ENCODE results near the gene ZEB1. TPM values are rescaled to one million over a fixed set of nuclear protein-coding genes. Genes with fewer than 3 reads are reported as not detected.

The ZEB1 gene
- total RNA-seq (100 to 1,000 TPM in 1 of 5 donors, 10 to 100 TPM in 4; 39.9 to 125 (median 48.4) TPM), total RNA-seq (77.2 to 161 (median 110) reads per million in 29 experiments)
- 52.2 TPM for total RNA-seq (2013)

DNA sequence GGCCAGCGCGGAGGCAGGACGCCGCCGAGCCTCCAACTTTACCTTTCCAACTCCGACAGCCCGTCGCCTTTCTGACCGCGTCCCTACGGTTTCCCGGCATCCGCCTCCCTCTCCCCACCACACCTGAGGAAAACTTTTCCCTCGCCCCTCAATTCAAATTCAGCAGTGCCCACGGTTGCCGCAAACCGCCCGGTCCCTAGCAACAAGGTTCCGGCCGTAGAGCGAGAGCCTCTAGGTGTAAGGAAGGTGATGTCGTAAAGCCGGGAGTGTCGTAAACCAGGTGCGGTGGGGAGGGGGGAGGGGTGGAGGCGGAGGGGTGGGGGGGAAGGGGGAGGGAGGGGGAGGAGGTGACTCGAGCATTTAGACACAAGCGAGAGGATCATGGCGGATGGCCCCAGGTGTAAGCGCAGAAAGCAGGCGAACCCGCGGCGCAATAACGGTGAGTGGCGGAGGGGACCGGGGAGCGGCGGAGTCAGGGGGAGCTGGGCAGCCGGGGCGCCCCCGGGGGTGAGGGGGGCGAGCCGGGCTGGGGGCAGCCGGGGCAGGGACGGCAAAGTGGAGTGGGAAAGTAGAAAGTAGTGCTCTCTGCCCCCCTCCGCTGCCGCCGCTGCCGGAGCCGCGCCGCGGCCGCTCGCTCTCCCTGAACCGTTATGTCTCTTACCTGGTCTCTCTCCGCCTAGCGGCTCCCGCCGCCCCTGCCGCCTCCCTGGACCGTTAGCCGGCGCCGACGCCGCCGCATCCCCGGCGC, at the start of gene ZEB1:
Gene ZEB1, plus strand, starts transcription at position 363 of the 748 bp plus-strand sequence. Its CDS starts 19 bp downstream, at position 382.
- ChIA-PET CTCF (no interaction called here), POLR2A (no interaction called here)
- Mint-ChIP-seq H3K9me3 (no peaks in the 10 kb centered on the region), H3K27ac (peak within 1 kb of the TSS; percentile 98 to 99), H3K36me3 (no peaks in the 10 kb centered on the region), H3K27me3 (no peaks in the 10 kb centered on the region), H3K4me3 (peak within 1 kb of the TSS; percentile 91 to 100 (median 97)), H3K4me1 (peaks cover 36 to 58% (median 39%) of the 10 kb centered on the region in 3 donors)
- WGBS (ENCODE audit: insufficient coverage), result under 1% methylated on average over 53 of the region's 71 CpGs
- Histone ChIP-seq H3K4me1 (ENCODE audit: control insufficient read depth in 1 of 2, extremely low read depth in 1 of 2, insufficient read depth in 2 of 2, low read length in 2 of 2) (peaks cover 13 to 22% of the 10 kb centered on the region in 2 experiments), H3K36me3 (ENCODE audit: control insufficient read depth in 2 of 2, extremely low read depth in 1 of 2, insufficient read depth in 1 of 2, low read length in 1 of 2) (no peaks in the 10 kb centered on the region), H3K4me3 (ENCODE audit: control insufficient read depth in 1 of 2, extremely low read depth in 1 of 2, low read length in 1 of 2) (peak within 1 kb of the TSS; percentile 95 to 99), H3K27me3 (replicated peaks in 1 of 2; ENCODE audit: control insufficient read depth in 2 of 2, extremely low read depth in 1 of 2, insufficient read depth in 2 of 2, low read length in 1 of 2) (no peaks in the 10 kb centered on the region), H3K27ac (ENCODE audit: low read length) (peak within 1 kb of the TSS; percentile 95), H3K9me3 (no peaks in the 10 kb centered on the region)
- ATAC-seq (replicated peaks in 1 of 4), result peak; percentile 46 to 70 (median 66)
- peak; percentile 68 to 97 (median 91) for DNase-seq

DNA sequence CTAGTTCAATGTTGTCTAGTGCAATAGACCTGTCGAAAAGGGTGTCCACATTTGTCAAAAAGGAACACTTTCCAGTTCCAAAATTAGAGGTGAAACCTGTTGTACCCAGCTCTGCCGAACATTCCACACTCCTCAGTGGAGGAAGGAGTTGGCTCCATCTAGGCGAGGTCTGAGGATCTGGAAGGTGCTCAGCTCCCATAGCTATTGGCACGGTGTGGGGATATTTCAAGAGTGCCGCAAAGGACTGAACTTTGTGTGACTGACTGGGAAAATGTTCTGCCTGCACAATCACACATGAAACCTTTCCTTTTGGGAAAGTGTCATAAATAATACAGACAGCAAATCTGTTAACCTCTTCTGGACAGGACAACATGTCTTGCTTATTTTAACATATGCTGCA, 48.1 kb upstream of the ZEB1 start:
- Mint-ChIP-seq H3K4me1 (no peaks in the 10 kb centered on the region), H3K4me3 (no peak overlapping the region), H3K9me3 (peaks cover 5 to 12% (median 7%) of the 10 kb centered on the region in 3 donors), H3K27me3 (no peaks in the 10 kb centered on the region), H3K27ac (no peak overlapping the region), H3K36me3 (no peaks in the 10 kb centered on the region)
- Histone ChIP-seq H3K4me3 (ENCODE audit: control insufficient read depth in 1 of 2, extremely low read depth in 1 of 2, low read length in 1 of 2) (no peak overlapping the region), H3K27me3 (replicated peaks in 1 of 2; ENCODE audit: control insufficient read depth in 2 of 2, extremely low read depth in 1 of 2, insufficient read depth in 2 of 2, low read length in 1 of 2) (no peaks in the 10 kb centered on the region), H3K4me1 (ENCODE audit: control insufficient read depth in 1 of 2, extremely low read depth in 1 of 2, insufficient read depth in 2 of 2, low read length in 2 of 2) (no peaks in the 10 kb centered on the region), H3K36me3 (ENCODE audit: control insufficient read depth in 2 of 2, extremely low read depth in 1 of 2, insufficient read depth in 1 of 2, low read length in 1 of 2) (no peaks in the 10 kb centered on the region), H3K27ac (ENCODE audit: low read length) (no peak overlapping the region), H3K9me3 (no peaks in the 10 kb centered on the region)
- ATAC-seq (replicated peaks in 1 of 4) (no peak), DNase-seq (no peak)
- ChIA-PET POLR2A (no interaction called here), CTCF (interaction anchor here in 1 of 2 donors (0.5 kb wide), 1 partner anchor 582 kb away, joined by 3 read pairs; no protein-coding TSS in a partner anchor)
- WGBS (ENCODE audit: insufficient coverage), result no CpG with 5 or more reads among the region's 5 CpGs

DNA sequence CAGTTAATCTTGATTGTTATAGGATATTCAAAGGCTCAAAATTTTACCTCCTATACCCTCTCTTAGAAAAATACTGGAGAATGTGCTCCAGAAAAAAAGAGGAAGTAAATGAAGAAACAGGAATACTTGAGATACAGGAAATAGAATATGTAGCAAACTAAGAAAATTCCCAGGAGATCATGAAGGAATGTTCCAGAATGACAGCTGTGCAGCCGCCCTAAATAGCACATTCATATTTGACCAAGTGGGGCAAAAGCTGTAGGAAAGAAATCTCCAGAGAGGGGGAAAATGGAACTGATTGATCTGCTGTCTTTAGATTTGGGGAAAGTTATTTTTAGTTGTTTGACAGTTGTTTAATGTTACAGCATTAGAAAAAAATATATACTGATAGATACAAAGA, 46.2 kb upstream of the ZEB1 start:
- H3K36me3 Mint-ChIP-seq, result no peaks in the 10 kb centered on the region
- Histone ChIP-seq H3K4me3 (ENCODE audit: control insufficient read depth in 1 of 2, extremely low read depth in 1 of 2, low read length in 1 of 2) (no peak overlapping the region), H3K4me1 (ENCODE audit: control insufficient read depth in 1 of 2, extremely low read depth in 1 of 2, insufficient read depth in 2 of 2, low read length in 2 of 2) (no peaks in the 10 kb centered on the region), H3K9me3 (no peaks in the 10 kb centered on the region), H3K27ac (ENCODE audit: low read length) (no peak overlapping the region), H3K36me3 (ENCODE audit: control insufficient read depth in 2 of 2, extremely low read depth in 1 of 2, insufficient read depth in 1 of 2, low read length in 1 of 2) (no peaks in the 10 kb centered on the region), H3K27me3 (replicated peaks in 1 of 2; ENCODE audit: control insufficient read depth in 2 of 2, extremely low read depth in 1 of 2, insufficient read depth in 2 of 2, low read length in 1 of 2) (no peaks in the 10 kb centered on the region)
- H3K27ac Mint-ChIP-seq, result no peak overlapping the region
- no peak for ATAC-seq (replicated peaks in 1 of 4)
- no peak overlapping the region for H3K4me3 Mint-ChIP-seq
- ChIA-PET CTCF (no interaction called here), POLR2A (no interaction called here)
- no peaks in the 10 kb centered on the region for H3K27me3 Mint-ChIP-seq
- DNase-seq, result no peak
- H3K9me3 Mint-ChIP-seq, result peaks cover 5 to 12% (median 7%) of the 10 kb centered on the region in 3 donors
- H3K4me1 Mint-ChIP-seq, result no peaks in the 10 kb centered on the region
- no CpG with 5 or more reads among the region's 1 CpG for WGBS (ENCODE audit: insufficient coverage)

DNA sequence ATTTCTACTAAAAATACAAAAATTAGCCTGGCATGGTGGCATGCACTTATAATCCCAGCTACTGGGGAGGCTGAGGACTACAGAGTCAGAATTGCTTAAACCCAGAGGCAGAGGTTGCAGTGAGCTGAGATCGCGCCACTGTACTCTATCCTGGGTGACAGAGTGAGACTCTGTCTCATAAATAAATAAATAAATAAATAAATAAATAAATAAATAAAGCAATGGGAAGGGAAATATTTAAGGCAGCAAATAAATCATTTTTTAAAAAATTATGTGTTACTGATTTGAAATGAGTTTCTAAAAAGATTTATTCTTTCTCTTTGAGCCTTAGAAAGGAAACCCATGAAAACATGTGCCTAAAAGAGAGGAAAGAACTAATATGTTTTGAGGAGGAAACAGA, 45.2 kb upstream of the ZEB1 start:
- Histone ChIP-seq H3K9me3 (no peaks in the 10 kb centered on the region), H3K36me3 (ENCODE audit: control insufficient read depth in 2 of 2, extremely low read depth in 1 of 2, insufficient read depth in 1 of 2, low read length in 1 of 2) (no peaks in the 10 kb centered on the region), H3K4me1 (ENCODE audit: control insufficient read depth in 1 of 2, extremely low read depth in 1 of 2, insufficient read depth in 2 of 2, low read length in 2 of 2) (no peaks in the 10 kb centered on the region), H3K27ac (ENCODE audit: low read length) (no peak overlapping the region), H3K4me3 (ENCODE audit: control insufficient read depth in 1 of 2, extremely low read depth in 1 of 2, low read length in 1 of 2) (no peak overlapping the region), H3K27me3 (replicated peaks in 1 of 2; ENCODE audit: control insufficient read depth in 2 of 2, extremely low read depth in 1 of 2, insufficient read depth in 2 of 2, low read length in 1 of 2) (no peaks in the 10 kb centered on the region)
- POLR2A ChIA-PET, result no interaction called here
- DNase-seq (no peak), ATAC-seq (replicated peaks in 1 of 4) (no peak)
- no peak overlapping the region for H3K27ac Mint-ChIP-seq
- WGBS (ENCODE audit: insufficient coverage), result no CpG with 5 or more reads among the region's 2 CpGs
- CTCF ChIA-PET, result no interaction called here
- no peak overlapping the region for H3K4me3 Mint-ChIP-seq
- H3K36me3 Mint-ChIP-seq, result no peaks in the 10 kb centered on the region
- peaks cover 5 to 12% (median 7%) of the 10 kb centered on the region in 3 donors for H3K9me3 Mint-ChIP-seq
- no peaks in the 10 kb centered on the region for H3K27me3 Mint-ChIP-seq
- H3K4me1 Mint-ChIP-seq, result no peaks in the 10 kb centered on the region

DNA sequence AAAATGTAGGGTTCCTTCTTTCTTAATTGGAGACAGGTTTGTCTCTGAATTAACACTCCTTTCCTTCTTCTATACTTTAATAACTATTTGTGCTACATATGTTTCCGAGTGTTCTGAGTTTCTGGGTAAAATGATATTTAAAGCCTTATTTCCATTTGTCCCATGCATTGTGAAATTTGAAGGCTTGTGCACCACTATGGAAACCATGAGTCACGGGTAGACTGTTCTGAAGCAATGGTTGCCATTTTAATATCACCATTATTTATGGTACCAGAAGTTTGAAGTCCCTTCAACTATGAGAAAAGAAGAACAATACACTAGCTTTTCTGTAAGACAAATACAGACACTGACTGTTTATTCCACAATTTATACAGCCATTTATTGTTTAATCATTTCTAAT, 44.7 kb upstream of the ZEB1 start:
- Mint-ChIP-seq H3K27ac (no peak overlapping the region), H3K27me3 (no peaks in the 10 kb centered on the region)
- H3K4me1 ChIP-seq (ENCODE audit: control insufficient read depth in 1 of 2, extremely low read depth in 1 of 2, insufficient read depth in 2 of 2, low read length in 2 of 2), result no peaks in the 10 kb centered on the region

DNA sequence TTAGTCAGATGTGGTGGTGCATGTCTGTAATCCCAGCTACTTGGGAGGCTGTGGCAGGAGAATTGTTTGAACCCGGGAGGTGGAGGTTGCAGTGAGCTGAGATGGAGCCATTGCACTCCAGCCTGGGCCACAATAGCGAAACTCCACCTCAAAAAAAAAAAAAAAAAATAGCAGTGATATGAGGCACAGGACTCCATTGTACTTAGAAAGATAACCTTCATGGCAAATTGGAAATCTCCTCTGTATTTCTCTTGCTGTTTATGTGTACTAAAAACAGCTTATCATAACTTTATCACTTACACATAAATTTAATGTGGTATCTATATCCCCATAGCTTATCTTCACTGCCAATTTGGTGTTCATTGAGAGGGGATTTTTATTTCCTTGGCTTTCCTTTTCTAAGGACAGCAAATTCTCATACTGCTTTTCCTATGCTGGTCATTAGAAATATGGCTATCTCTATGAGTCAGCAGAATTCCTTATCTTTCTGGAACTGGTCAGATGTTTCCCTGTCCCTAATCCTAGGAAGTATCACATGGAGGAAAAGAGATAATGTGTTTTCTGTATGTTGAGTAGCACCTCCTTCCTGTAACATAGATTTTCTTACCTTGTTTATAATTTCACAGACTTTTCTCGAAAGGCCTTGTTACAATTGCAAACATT, 40.6 kb upstream of the ZEB1 start:
- 100% methylated on average over 1 of the region's 3 CpGs for WGBS (ENCODE audit: insufficient coverage)
- H3K27ac ChIP-seq (ENCODE audit: low read length), result no peak overlapping the region

More for the DNA sequence above, 44.7 kb upstream of the ZEB1 start:
- peaks cover 5 to 12% (median 7%) of the 10 kb centered on the region in 3 donors for H3K9me3 Mint-ChIP-seq
- no peak for ATAC-seq (replicated peaks in 1 of 4)
- Histone ChIP-seq H3K36me3 (ENCODE audit: control insufficient read depth in 2 of 2, extremely low read depth in 1 of 2, insufficient read depth in 1 of 2, low read length in 1 of 2) (no peaks in the 10 kb centered on the region), H3K27me3 (replicated peaks in 1 of 2; ENCODE audit: control insufficient read depth in 2 of 2, extremely low read depth in 1 of 2, insufficient read depth in 2 of 2, low read length in 1 of 2) (no peaks in the 10 kb centered on the region), H3K4me3 (ENCODE audit: control insufficient read depth in 1 of 2, extremely low read depth in 1 of 2, low read length in 1 of 2) (no peak overlapping the region), H3K9me3 (no peaks in the 10 kb centered on the region), H3K27ac (ENCODE audit: low read length) (no peak overlapping the region)
- no peak for DNase-seq
- no peaks in the 10 kb centered on the region for H3K4me1 Mint-ChIP-seq
- no CpG with 5 or more reads among the region's 2 CpGs for WGBS (ENCODE audit: insufficient coverage)
- no peak overlapping the region for H3K4me3 Mint-ChIP-seq
- no peaks in the 10 kb centered on the region for H3K36me3 Mint-ChIP-seq
- ChIA-PET CTCF (no interaction called here), POLR2A (no interaction called here)

More for the DNA sequence above, 40.6 kb upstream of the ZEB1 start:
- no peak overlapping the region for H3K4me3 Mint-ChIP-seq
- no peak for ATAC-seq (replicated peaks in 1 of 4)
- no peaks in the 10 kb centered on the region for H3K36me3 Mint-ChIP-seq
- Histone ChIP-seq H3K36me3 (ENCODE audit: control insufficient read depth in 2 of 2, extremely low read depth in 1 of 2, insufficient read depth in 1 of 2, low read length in 1 of 2) (no peaks in the 10 kb centered on the region), H3K9me3 (no peaks in the 10 kb centered on the region), H3K27me3 (replicated peaks in 1 of 2; ENCODE audit: control insufficient read depth in 2 of 2, extremely low read depth in 1 of 2, insufficient read depth in 2 of 2, low read length in 1 of 2) (no peaks in the 10 kb centered on the region), H3K4me1 (ENCODE audit: control insufficient read depth in 1 of 2, extremely low read depth in 1 of 2, insufficient read depth in 2 of 2, low read length in 2 of 2) (no peaks in the 10 kb centered on the region), H3K4me3 (ENCODE audit: control insufficient read depth in 1 of 2, extremely low read depth in 1 of 2, low read length in 1 of 2) (no peak overlapping the region)
- H3K27me3 Mint-ChIP-seq, result no peaks in the 10 kb centered on the region
- no peak for DNase-seq
- no peak overlapping the region for H3K27ac Mint-ChIP-seq
- ChIA-PET POLR2A (interaction anchor here in 1 of 2 donors (0.7 kb wide), 1 partner anchor 52 kb away, joined by 5 read pairs; no protein-coding TSS in a partner anchor), CTCF (interaction anchor here in 1 of 2 donors (0.7 kb wide), 1 partner anchor 672 kb away, joined by 4 read pairs; no protein-coding TSS in a partner anchor)
- H3K4me1 Mint-ChIP-seq, result no peaks in the 10 kb centered on the region
- peaks cover 0 to 12% (median 7%) of the 10 kb centered on the region in 3 donors for H3K9me3 Mint-ChIP-seq

All from T-cell (primary cell).